Stimulated activated CD4-positive, alpha-beta T cell treated with anti-CD3 and anti-CD28 coated beads, TNF-alpha, amount 100 ng/mL, for 4 hours (primary cell): ENCODE measurements around the gene PDE1A.
"Not testable (repeated sequence)": the region's sequence is repeated elsewhere in the genome, so short reads cannot be mapped to it uniquely, and the experiment has no call there.

Source experiments
- DNase-seq, 3 experiments: peaks; one replicate each; pipeline ENCODE4 v3.0.0-alpha.2; 2020; ENCODE audit warnings: low read depth in 3 of 3

Gene PDE1A

GRCh38 chr2:182406221-182406620 is 20.6 kb downstream of the PDE1A start:
- DNase-seq = no peak

GRCh38 chr2:182404975-182405561 is 21.8 kb downstream of the PDE1A start:
- DNase-seq = no peak

- no peak for DNase-seq
Observed at GRCh38 chr2:182404092-182404491, 22.7 kb downstream of the PDE1A start.

- no peak for DNase-seq
Observed at GRCh38 chr2:182393270-182393760, 33.5 kb downstream of the PDE1A start.

GRCh38 chr2:182391443-182391842 is 35.4 kb downstream of the PDE1A start:
- no peak for DNase-seq

- DNase-seq = not testable (repeated sequence)
Observed at GRCh38 chr2:182386267-182386880, 40.5 kb downstream of the PDE1A start.

GRCh38 chr2:182384860-182385259 is 42.0 kb downstream of the PDE1A start:
- no peak for DNase-seq

- DNase-seq = no peak
Observed at GRCh38 chr2:182381225-182381624, 45.6 kb downstream of the PDE1A start.

GRCh38 chr2:182379241-182379640 is 47.6 kb downstream of the PDE1A start:
- no peak for DNase-seq

GRCh38 chr2:182378759-182379158 is 48.1 kb downstream of the PDE1A start:
- DNase-seq = no peak

GRCh38 chr2:182377467-182377866 is 49.4 kb downstream of the PDE1A start:
- DNase-seq = no peak

- DNase-seq = no peak
Observed at GRCh38 chr2:182375862-182376261, 51.0 kb downstream of the PDE1A start.

- DNase-seq = no peak
Observed at GRCh38 chr2:182372661-182373060, 54.2 kb downstream of the PDE1A start.

GRCh38 chr2:182368996-182369395 is 57.8 kb downstream of the PDE1A start:
- no peak for DNase-seq

GRCh38 chr2:182368446-182368845 is 58.4 kb downstream of the PDE1A start:
- no peak for DNase-seq

GRCh38 chr2:182367401-182367800 is 59.4 kb downstream of the PDE1A start:
- DNase-seq = no peak

GRCh38 chr2:182366628-182367027 is 60.2 kb downstream of the PDE1A start:
- no peak for DNase-seq

GRCh38 chr2:182365855-182366254 is 61.0 kb downstream of the PDE1A start:
- DNase-seq = no peak

GRCh38 chr2:182361477-182361876 is 65.4 kb downstream of the PDE1A start:
- DNase-seq = no peak

GRCh38 chr2:182360663-182361260 is 66.1 kb downstream of the PDE1A start:
- no peak for DNase-seq

- DNase-seq = no peak
Observed at GRCh38 chr2:182359990-182360662, 66.7 kb downstream of the PDE1A start.
